HK-2 (cell line): ENCODE results near the gene PABPN1.

Source experiments
- DNase-seq: peaks from one replicate; pipeline ENCODE4 v3.0.0-alpha.2; 2018; ENCODE audit not compliant: unreplicated experiment

The PABPN1 gene

GRCh38 chr14:23326491-23327332, 5.5 kb downstream of the PABPN1 start:
- no peak for DNase-seq

- peak; percentile 48 for DNase-seq
Measured at GRCh38 chr14:23327947-23328744, 6.9 kb downstream of the PABPN1 start.

GRCh38 chr14:23335623-23336022, 14.4 kb downstream of the PABPN1 start:
- DNase-seq, result no peak

- no peak for DNase-seq
Measured at GRCh38 chr14:23339506-23340268, 18.4 kb downstream of the PABPN1 start.

- no peak for DNase-seq
Measured at GRCh38 chr14:23344481-23344880, 23.2 kb downstream of the PABPN1 start.

DNA sequence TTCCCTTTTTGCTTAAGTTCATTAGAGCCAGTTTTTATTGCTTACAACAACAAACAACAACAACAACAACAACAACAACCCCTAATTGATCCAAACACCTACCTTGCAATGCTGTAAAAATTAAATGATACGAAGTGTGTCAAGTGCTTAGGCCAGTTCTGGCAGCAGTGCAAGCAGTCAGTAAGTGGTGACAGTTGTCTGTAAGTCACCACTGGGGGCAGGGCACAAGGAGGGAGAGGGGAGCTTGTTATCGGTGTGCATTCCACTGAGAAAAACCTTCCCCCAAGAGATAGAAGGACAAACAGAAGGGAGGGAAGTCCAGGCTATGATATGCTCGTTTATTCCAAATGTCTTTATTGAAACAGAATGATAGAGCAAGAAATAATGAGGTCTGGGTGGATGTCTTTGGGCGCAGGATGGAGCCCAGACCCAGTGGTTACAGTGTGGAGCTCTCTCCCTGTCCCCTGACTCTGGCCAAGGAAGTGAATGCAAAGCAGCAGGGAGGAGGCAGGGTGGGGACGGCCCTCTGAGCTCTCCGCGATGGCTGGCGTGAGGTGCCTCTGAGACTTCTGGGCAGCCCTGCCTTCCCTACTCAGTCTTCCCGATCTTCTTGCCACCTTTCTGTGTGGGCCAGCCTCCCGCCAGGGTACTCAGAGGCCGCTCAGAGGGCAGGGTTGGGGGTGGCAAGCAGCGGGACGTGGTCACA, 24.9 kb downstream of the PABPN1 start:
- no peak for DNase-seq

- no peak for DNase-seq
Measured at GRCh38 chr14:23346693-23347405, 25.6 kb downstream of the PABPN1 start.

- no peak for DNase-seq
Measured at GRCh38 chr14:23347406-23348296, 26.4 kb downstream of the PABPN1 start.

DNA sequence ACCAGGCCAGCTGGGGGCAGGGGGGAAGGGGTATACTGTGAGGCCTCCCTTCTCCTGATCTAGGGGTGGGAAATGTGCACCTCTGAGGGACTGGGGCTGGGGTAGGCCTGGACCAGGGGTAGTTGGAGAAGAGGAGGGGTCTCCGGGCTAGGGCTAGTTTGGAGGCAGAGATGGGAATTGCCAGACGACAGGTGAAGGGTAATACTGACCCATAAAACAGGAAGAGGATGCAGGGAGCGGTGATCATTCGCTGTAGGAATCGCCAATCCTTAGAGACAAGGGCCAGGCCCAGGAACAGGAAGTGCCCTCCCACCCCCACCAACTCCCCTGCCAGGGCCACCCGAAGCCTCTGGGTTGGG, 27.0 kb downstream of the PABPN1 start:
- no peak for DNase-seq

GRCh38 chr14:23349156-23349845, 28.0 kb downstream of the PABPN1 start:
- no peak for DNase-seq

- no peak for DNase-seq
Measured at GRCh38 chr14:23351681-23352505, 30.6 kb downstream of the PABPN1 start.

GRCh38 chr14:23352506-23353432, 31.5 kb downstream of the PABPN1 start, which contains the start of gene SLC22A17:
Gene SLC22A17 (minus strand): TSS chr14:23352887.
- DNase-seq, result peak; percentile 52

DNA sequence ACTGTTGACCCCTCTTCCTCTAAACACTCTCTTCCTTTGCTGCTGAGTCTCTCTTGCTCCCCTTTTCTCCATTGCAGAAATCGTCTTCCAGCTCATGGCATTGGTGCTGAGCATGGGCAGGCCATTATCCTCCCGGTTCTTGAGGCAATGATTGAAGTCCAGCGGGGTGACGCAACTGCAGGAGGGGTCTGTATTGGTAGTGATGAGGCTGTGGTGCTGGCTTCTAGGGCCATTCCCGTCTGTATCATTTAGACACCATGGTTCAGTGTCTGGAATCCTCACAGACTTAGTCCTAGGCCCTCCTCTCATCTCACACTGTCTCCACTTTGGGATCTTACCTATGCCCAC, 32.1 kb downstream of the PABPN1 start:
- DNase-seq, result no peak

DNA sequence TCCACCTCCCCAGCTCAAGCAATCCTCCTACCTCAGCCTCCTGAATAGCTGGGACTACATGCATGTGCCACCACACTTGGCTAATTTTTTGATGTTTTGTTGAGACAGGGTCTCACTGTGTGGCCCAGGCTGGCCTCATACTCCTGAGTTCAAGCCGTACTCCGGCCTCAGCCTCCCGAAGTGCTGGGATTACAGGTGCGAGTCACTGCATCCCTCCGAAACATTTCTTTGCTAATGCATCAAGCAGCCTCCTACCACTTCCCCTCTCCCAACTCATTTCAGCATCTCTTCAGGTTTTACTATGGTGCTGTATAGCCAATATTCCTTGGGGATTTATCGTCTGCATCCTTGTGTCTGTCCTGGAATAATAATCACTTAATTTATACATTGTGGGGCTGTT, 33.7 kb downstream of the PABPN1 start:
- DNase-seq, result no peak

DNA sequence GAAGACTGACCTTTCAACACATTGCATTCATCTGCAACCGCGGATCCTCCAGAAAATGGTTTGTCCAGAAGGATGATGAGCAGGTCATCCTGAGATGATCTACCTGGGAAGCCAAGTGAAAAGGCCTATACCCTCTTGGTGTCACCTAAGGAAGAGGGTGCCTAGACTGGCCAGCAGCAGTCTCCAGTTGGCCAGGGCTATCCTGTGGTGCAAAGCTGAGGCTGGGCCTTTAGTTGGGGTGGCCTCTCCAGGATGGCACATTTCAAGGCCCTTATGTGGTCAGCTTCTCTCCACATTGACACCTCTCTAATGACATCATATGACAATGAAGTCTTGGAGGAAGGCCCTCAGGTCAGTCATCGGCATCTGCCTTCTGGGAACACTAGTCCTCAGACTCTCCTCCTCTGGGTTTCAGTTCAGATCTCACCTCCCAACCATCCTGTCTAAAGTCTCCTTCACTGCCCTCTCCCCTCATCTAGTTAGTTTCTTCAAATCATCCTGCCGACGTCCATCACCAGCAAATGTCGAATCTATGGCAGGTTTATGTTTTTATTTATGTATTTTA, 34.7 kb downstream of the PABPN1 start:
- no peak for DNase-seq

DNA sequence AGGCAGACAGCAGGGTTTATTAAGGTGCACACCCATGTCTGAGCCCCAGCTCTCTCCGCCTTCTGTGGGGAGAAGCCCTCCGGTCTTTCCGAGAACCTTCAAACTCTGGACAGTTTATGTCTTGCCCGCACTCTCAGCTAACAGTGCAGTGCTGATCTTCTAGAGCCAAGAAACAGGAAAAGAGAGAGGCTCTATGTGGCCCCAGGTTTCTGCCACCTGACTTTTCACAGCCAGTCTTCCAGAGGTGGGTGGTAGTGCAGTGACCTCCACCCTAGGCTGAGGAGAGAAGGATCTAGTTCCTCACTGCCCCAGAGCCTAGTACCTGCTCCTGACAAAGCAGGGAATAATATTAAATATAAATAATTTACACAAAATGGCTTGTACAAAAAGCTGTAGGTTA, 35.4 kb downstream of the PABPN1 start:
- DNase-seq, result no peak

- no peak for DNase-seq
Measured at GRCh38 chr14:23357261-23357660, 36.0 kb downstream of the PABPN1 start.
